Astrocyte (in vitro differentiated cells and primary cell): ENCODE results near the gene AMPD1. TPM values are rescaled to one million over a fixed set of nuclear protein-coding genes. Genes with fewer than 3 reads are reported as not detected.

Experiments used
- DNase-seq: peaks from one replicate; pipeline ENCODE4 v3.0.0-alpha.2; 2010; ENCODE audit warnings: low read depth
- FAIRE-seq: peaks from 2 replicates; lab custom pipeline; 2011; peaks lifted over from hg19 to GRCh38; lab: Jason Lieb, UNC
- H2AFZ ChIP-seq: 2 replicates; pipeline ENCODE4 v1.6.0; 2012; ENCODE audit warnings: low read depth, low read length, inconsistent platforms
- H3K27ac ChIP-seq: 2 replicates; pipeline ENCODE4 v1.5.1; 2011; ENCODE audit warnings: low read depth, low read length, inconsistent platforms
- H3K27me3 ChIP-seq: 2 replicates; pipeline ENCODE4 v1.6.0; 2011; ENCODE audit warnings: low read length, inconsistent platforms; ENCODE audit not compliant: insufficient read depth
- H3K36me3 ChIP-seq: 2 replicates; pipeline ENCODE4 v1.5.1; 2011; ENCODE audit warnings: low read length, inconsistent platforms; ENCODE audit not compliant: insufficient read depth
- H3K4me1 ChIP-seq: 2 replicates; pipeline ENCODE4 v1.5.1; 2011; ENCODE audit warnings: low read length, inconsistent platforms; ENCODE audit not compliant: insufficient read depth
- H3K4me2 ChIP-seq: 2 replicates; pipeline ENCODE4 v1.6.0; 2012; ENCODE audit warnings: low read length, inconsistent platforms
- H3K4me3 ChIP-seq: 2 replicates; pipeline ENCODE4 v1.5.1; 2011; ENCODE audit warnings: low read depth, mild to moderate bottlenecking, low read length, inconsistent platforms; ENCODE audit not compliant: insufficient read depth
- H3K79me2 ChIP-seq: 2 replicates; pipeline ENCODE4 v1.6.0; 2012; ENCODE audit warnings: mild to moderate bottlenecking, low read length, inconsistent platforms; ENCODE audit not compliant: insufficient read depth
- H3K9ac ChIP-seq: 2 replicates; pipeline ENCODE4 v1.6.0; 2012; ENCODE audit warnings: mild to moderate bottlenecking, low read length, inconsistent platforms
- H3K9me3 ChIP-seq: 2 replicates; pipeline ENCODE4 v1.5.1; 2012; ENCODE audit warnings: low read depth, mild to moderate bottlenecking, low read length, inconsistent platforms; ENCODE audit not compliant: insufficient read depth
- H4K20me1 ChIP-seq: 2 replicates; pipeline ENCODE4 v1.6.0; 2012; ENCODE audit warnings: low read length, inconsistent platforms; ENCODE audit not compliant: insufficient read depth
- H3K27ac Mint-ChIP-seq: one replicate; pipeline ENCODE4 v1.8.0; 2021; ENCODE audit warnings: mild to moderate bottlenecking, mixed read lengths; ENCODE audit not compliant: unreplicated experiment
- H3K27me3 Mint-ChIP-seq: one replicate; pipeline ENCODE4 v1.8.0; 2021; ENCODE audit warnings: low read depth, mixed read lengths; ENCODE audit not compliant: unreplicated experiment
- H3K36me3 Mint-ChIP-seq: one replicate; pipeline ENCODE4 v1.8.0; 2021; ENCODE audit warnings: low read depth, mixed read lengths; ENCODE audit not compliant: unreplicated experiment
- H3K4me1 Mint-ChIP-seq: one replicate; pipeline ENCODE4 v1.8.0; 2021; ENCODE audit warnings: low read depth, mixed read lengths; ENCODE audit not compliant: unreplicated experiment
- H3K4me3 Mint-ChIP-seq: one replicate; pipeline ENCODE4 v1.8.0; 2021; ENCODE audit warnings: mild to moderate bottlenecking, moderate library complexity, mixed read lengths; ENCODE audit not compliant: unreplicated experiment
- H3K9me3 Mint-ChIP-seq: one replicate; pipeline ENCODE4 v1.8.0; 2021; ENCODE audit warnings: mild to moderate bottlenecking, mixed read lengths; ENCODE audit not compliant: unreplicated experiment
- CTCF ChIP-seq: IDR thresholded peaks from 2 replicates; pipeline ENCODE4 v1.5.1; 2011; ENCODE audit warnings: low read depth, mild to moderate bottlenecking, inconsistent platforms, low read length, moderate library complexity; ENCODE audit not compliant: insufficient read depth
- EZH2 ChIP-seq: IDR thresholded peaks from 2 replicates; pipeline ENCODE4 v1.6.1; 2012; ENCODE audit warnings: mild to moderate bottlenecking, low read length, inconsistent platforms; ENCODE audit not compliant: insufficient read depth
- total RNA-seq: library from RNA; stranded (reverse); gene quantifications from 2 replicates; pipeline ENCODE4 v1.2.1, GENCODE V29; 2021

Gene AMPD1
- total RNA-seq, 1 donor from 2014 or later = not detected

DNA sequence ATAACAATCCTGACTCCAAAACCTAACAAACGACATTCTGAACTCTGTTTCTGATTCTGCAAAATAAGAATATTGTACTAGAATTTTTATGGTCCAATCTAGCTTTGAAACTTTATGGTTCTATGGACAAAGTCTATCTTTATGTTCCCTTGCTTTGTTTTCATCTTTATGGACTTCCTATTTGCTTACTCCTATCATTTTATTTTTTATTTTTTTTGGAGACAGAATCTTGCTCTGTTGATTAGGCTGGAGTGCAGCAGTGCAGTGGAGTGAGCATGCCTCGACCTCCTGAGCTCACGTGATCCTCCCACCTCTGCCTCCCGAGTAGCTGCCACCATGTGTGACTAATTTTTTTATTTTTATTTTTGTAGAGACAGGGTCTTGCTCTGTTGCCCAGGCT is 17.6 kb upstream of the AMPD1 start:
- H3K9me3 ChIP-seq = no peaks in the 10 kb centered on the region

GRCh38 chr1:114710360-114710759 is 15.0 kb upstream of the AMPD1 start:
- H3K4me3 Mint-ChIP-seq = no peak overlapping the region
- no peak for TF ChIP-seq EZH2
- no peak for TF ChIP-seq CTCF
- H3K4me1 ChIP-seq = peaks cover 3% of the 10 kb centered on the region
- no peaks in the 10 kb centered on the region for H3K27me3 ChIP-seq
- H4K20me1 ChIP-seq = peaks cover 8% of the 10 kb centered on the region
- no peak overlapping the region for H3K27ac ChIP-seq
- peaks cover 49% of the 10 kb centered on the region for H3K79me2 ChIP-seq
- no peaks in the 10 kb centered on the region for H3K9me3 ChIP-seq
- H3K4me1 Mint-ChIP-seq = peaks cover 8% of the 10 kb centered on the region
- H3K9ac ChIP-seq = no peak overlapping the region
- DNase-seq (no peak), FAIRE-seq (no peak)
- peaks cover 10% of the 10 kb centered on the region for H3K36me3 Mint-ChIP-seq
- H3K4me3 ChIP-seq = no peak overlapping the region
- peaks cover 75% of the 10 kb centered on the region for H3K36me3 ChIP-seq
- H3K9me3 Mint-ChIP-seq = no peaks in the 10 kb centered on the region
- no peak overlapping the region for H2AFZ ChIP-seq
- no peaks in the 10 kb centered on the region for H3K27me3 Mint-ChIP-seq
- no peak overlapping the region for H3K4me2 ChIP-seq
- peak overlapping the region; percentile 15 for H3K27ac Mint-ChIP-seq

More for the DNA sequence above, 17.6 kb upstream of the AMPD1 start:
- no peak for DNase-seq
- H3K4me1 ChIP-seq = peaks cover 9% of the 10 kb centered on the region
- no peaks in the 10 kb centered on the region for H3K9me3 Mint-ChIP-seq
- TF ChIP-seq CTCF = no peak
- TF ChIP-seq EZH2 = no peak
- H3K4me2 ChIP-seq = no peak overlapping the region
- peaks cover 62% of the 10 kb centered on the region for H3K36me3 ChIP-seq
- H2AFZ ChIP-seq = no peak overlapping the region
- peaks cover 8% of the 10 kb centered on the region for H4K20me1 ChIP-seq
- peaks cover 61% of the 10 kb centered on the region for H3K79me2 ChIP-seq
- no peak overlapping the region for H3K4me3 ChIP-seq
- FAIRE-seq = no peak
- H3K27me3 Mint-ChIP-seq = no peaks in the 10 kb centered on the region
- no peaks in the 10 kb centered on the region for H3K27me3 ChIP-seq
- H3K9ac ChIP-seq = no peak overlapping the region
- peaks cover 9% of the 10 kb centered on the region for H3K36me3 Mint-ChIP-seq
- peaks cover 13% of the 10 kb centered on the region for H3K4me1 Mint-ChIP-seq
- peak overlapping the region; percentile 34 for H3K27ac Mint-ChIP-seq
- H3K4me3 Mint-ChIP-seq = no peak overlapping the region
- no peak overlapping the region for H3K27ac ChIP-seq

DNA sequence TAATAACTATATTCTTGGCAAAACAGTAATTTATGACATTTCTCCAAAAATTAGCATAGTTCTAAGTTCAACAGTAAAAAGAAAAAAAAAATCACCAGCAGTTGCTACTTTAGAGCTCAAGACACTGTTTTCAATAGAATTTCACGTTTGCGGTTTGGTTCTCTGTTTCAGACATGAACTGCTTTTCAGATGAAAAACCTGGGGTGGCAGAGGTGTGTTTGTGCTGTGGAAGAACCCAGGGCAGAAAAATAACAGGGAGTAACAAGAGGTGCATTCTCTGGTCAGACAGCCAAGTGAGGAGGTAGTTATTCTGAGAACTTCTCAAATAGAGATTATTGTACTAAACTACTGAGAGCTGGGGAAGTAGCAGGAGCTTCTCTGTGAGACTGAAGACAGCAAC is 12.3 kb upstream of the AMPD1 start:
- FAIRE-seq = no peak
- no peak for TF ChIP-seq CTCF
- no peak for TF ChIP-seq EZH2
- Mint-ChIP-seq H3K9me3 (no peaks in the 10 kb centered on the region), H3K4me3 (no peak overlapping the region), H3K27ac (no peak overlapping the region), H3K4me1 (peaks cover 5% of the 10 kb centered on the region), H3K36me3 (peaks cover 7% of the 10 kb centered on the region), H3K27me3 (no peaks in the 10 kb centered on the region)
- no peak overlapping the region for H3K4me2 ChIP-seq
- no peak overlapping the region for H3K4me3 ChIP-seq
- no peaks in the 10 kb centered on the region for H3K27me3 ChIP-seq
- no peaks in the 10 kb centered on the region for H3K9me3 ChIP-seq
- no peaks in the 10 kb centered on the region for H3K4me1 ChIP-seq
- peaks cover 57% of the 10 kb centered on the region for H3K36me3 ChIP-seq
- H3K27ac ChIP-seq = no peak overlapping the region
- H2AFZ ChIP-seq = no peak overlapping the region
- H4K20me1 ChIP-seq = peaks cover 11% of the 10 kb centered on the region
- H3K79me2 ChIP-seq = peaks cover 21% of the 10 kb centered on the region
- H3K9ac ChIP-seq = no peak overlapping the region
- no peak for DNase-seq
